GM23338 (cell line): ENCODE data around the gene FZD2. TPM values are rescaled to one million over a fixed set of nuclear protein-coding genes. Genes with fewer than 3 reads are reported as not detected.

Source experiments
- ATAC-seq: fragments of 200-7000 bp; cut with Tn5 transposase; 3 replicates; pipeline ENCODE4 v1.9.1; 2020
- DNase-seq: peaks from one replicate; pipeline ENCODE4 v3.0.0-alpha.2; 2015; ENCODE audit warnings: low spot score
- H2AFZ ChIP-seq: fragments of 200-600 bp; sonication (generic); 2 replicates; pipeline ENCODE4 v1.8.0; 2016; ENCODE audit warnings: antibody characterized with exemption, mild to moderate bottlenecking, moderate library complexity
- H3F3A ChIP-seq: fragments of 200-600 bp; sonication (generic); replicated peaks from 2 replicates; pipeline ENCODE4 v1.8.0; 2017; ENCODE audit warnings: antibody characterized with exemption, mixed run types, low read depth
- H3K27ac ChIP-seq: fragments of 200-600 bp; sonication (generic); 2 replicates; pipeline ENCODE4 v1.6.1; 2016; ENCODE audit warnings: low read depth
- H3K27me3 ChIP-seq: fragments of 200-600 bp; sonication (generic); 2 replicates; pipeline ENCODE4 v1.8.0; 2016; ENCODE audit warnings: mild to moderate bottlenecking, mixed run types, moderate library complexity; ENCODE audit not compliant: insufficient read depth
- H3K36me3 ChIP-seq: fragments of 200-600 bp; sonication (generic); 2 replicates; pipeline ENCODE4 v1.8.0; 2016; ENCODE audit warnings: mild to moderate bottlenecking; ENCODE audit not compliant: insufficient read depth
- H3K4me1 ChIP-seq: fragments of 200-600 bp; sonication (generic); 2 replicates; pipeline ENCODE4 v1.8.0; 2016; ENCODE audit warnings: mild to moderate bottlenecking, moderate library complexity; ENCODE audit not compliant: insufficient read depth
- H3K4me2 ChIP-seq: fragments of 200-600 bp; sonication (generic); 2 replicates; pipeline ENCODE4 v1.7.1; 2017; ENCODE audit warnings: mixed run types
- H3K4me3 ChIP-seq: fragments of 200-600 bp; sonication (generic); 2 replicates; pipeline ENCODE4 v1.6.1; 2016; ENCODE audit warnings: mixed run types
- H3K79me2 ChIP-seq: fragments of 200-600 bp; sonication (generic); replicated peaks from 2 replicates; pipeline ENCODE4 v1.8.0; 2017; ENCODE audit warnings: mild to moderate bottlenecking; ENCODE audit not compliant: insufficient read depth
- H3K9me2 ChIP-seq: fragments of 200-600 bp; sonication (generic); 2 replicates; pipeline ENCODE4 v1.8.0; 2017; ENCODE audit not compliant: insufficient read depth
- H4K20me1 ChIP-seq: fragments of 200-600 bp; sonication (generic); replicated peaks from 2 replicates; pipeline ENCODE4 v1.8.0; 2017; ENCODE audit warnings: mild to moderate bottlenecking; ENCODE audit not compliant: insufficient read depth
- H3K27ac Mint-ChIP-seq: 2 replicates; pipeline ENCODE4 v1.8.0; 2020; ENCODE audit warnings: inconsistent platforms, mild to moderate bottlenecking, moderate library complexity, mixed read lengths
- H3K27me3 Mint-ChIP-seq: 3 replicates; pipeline ENCODE4 v1.8.0; 2022; ENCODE audit warnings: low read depth, mild to moderate bottlenecking, moderate library complexity, mixed read lengths, inconsistent platforms; ENCODE audit not compliant: insufficient read depth, poor library complexity
- H3K36me3 Mint-ChIP-seq: 3 replicates; pipeline ENCODE4 v1.8.0; 2021; ENCODE audit warnings: low read depth, mild to moderate bottlenecking, inconsistent platforms, moderate library complexity, mixed read lengths
- H3K4me1 Mint-ChIP-seq: 3 replicates; pipeline ENCODE4 v1.8.0; 2020; ENCODE audit warnings: mild to moderate bottlenecking, inconsistent platforms, mixed read lengths
- H3K4me3 Mint-ChIP-seq: 3 replicates; pipeline ENCODE4 v1.8.0; 2021; ENCODE audit warnings: moderate library complexity, mild to moderate bottlenecking, inconsistent platforms, mixed read lengths
- H3K9me3 Mint-ChIP-seq: 3 replicates; pipeline ENCODE4 v1.8.0; 2020; ENCODE audit warnings: moderate library complexity, mild to moderate bottlenecking, inconsistent platforms, mixed read lengths
- CREB1 ChIP-seq: fragments of 250-450 bp; sonication (Bioruptor Pico); IDR thresholded peaks from 2 replicates; pipeline ENCODE4 v1.5.0; 2020; ENCODE audit warnings: low read depth, mild to moderate bottlenecking, moderate library complexity
- CTCF ChIP-seq, 2 experiments: fragments of 200-600 bp in 1 of 2; sonication (generic) in 1 of 2; conservative IDR thresholded peaks; 2 replicates each; pipeline versions ENCODE4 v1.5.1 to v1.6.1; 2016 to 2017; ENCODE audit warnings: antibody characterized with exemption in 2 of 2, low read depth in 2 of 2, mild to moderate bottlenecking in 2 of 2, moderate library complexity in 1 of 2
- ETS1 ChIP-seq: IDR thresholded peaks from 2 replicates; pipeline ENCODE4 v1.6.1; 2016; ENCODE audit warnings: antibody characterized with exemption
- EZH2 ChIP-seq: fragments of 200-600 bp; sonication (generic); IDR thresholded peaks from one replicate; pipeline ENCODE4 v1.8.0; 2017; ENCODE audit warnings: antibody characterized with exemption, mild to moderate bottlenecking, low read depth; ENCODE audit not compliant: unreplicated experiment
- EZH2phosphoT487 ChIP-seq: fragments of 200-600 bp; sonication (generic); IDR thresholded peaks from one replicate; pipeline ENCODE4 v1.8.1; 2018; ENCODE audit warnings: antibody characterized with exemption; ENCODE audit not compliant: unreplicated experiment
- JUNB ChIP-seq: IDR thresholded peaks from one replicate; pipeline ENCODE4 v1.6.1; 2016; ENCODE audit warnings: antibody characterized with exemption; ENCODE audit not compliant: unreplicated experiment
- NANOG ChIP-seq: IDR thresholded peaks from 2 replicates; pipeline ENCODE4 v1.6.1; 2016; ENCODE audit warnings: antibody characterized with exemption, borderline replicate concordance
- POLR2AphosphoS5 ChIP-seq: IDR thresholded peaks from 2 replicates; pipeline ENCODE4 v1.6.1; 2016; ENCODE audit warnings: antibody characterized with exemption, low read depth
- REST ChIP-seq: IDR thresholded peaks from one replicate; pipeline ENCODE4 v1.6.1; 2018; ENCODE audit warnings: antibody characterized with exemption; ENCODE audit not compliant: unreplicated experiment
- STAT1 ChIP-seq: IDR thresholded peaks from one replicate; pipeline ENCODE4 v1.6.1; 2016; ENCODE audit warnings: antibody characterized with exemption; ENCODE audit not compliant: unreplicated experiment
- ZNF114 ChIP-seq: fragments of 250-450 bp; sonication (Bioruptor Pico); IDR thresholded peaks from 2 replicates; pipeline ENCODE4 v1.5.0; 2020; ENCODE audit warnings: mild to moderate bottlenecking, moderate library complexity
- ZNF331 ChIP-seq: fragments of 250-450 bp; sonication (Bioruptor Pico); IDR thresholded peaks from 2 replicates; pipeline ENCODE4 v1.5.0; 2020; ENCODE audit warnings: low read depth, mild to moderate bottlenecking, moderate library complexity
- ZNF462 ChIP-seq: fragments of 250-450 bp; sonication (Bioruptor Pico); IDR thresholded peaks from 2 replicates; pipeline ENCODE4 v1.5.0; 2020; ENCODE audit warnings: mild to moderate bottlenecking, moderate library complexity
- polyA plus RNA-seq: library from polyadenylated mRNA; unstranded; fragments of >200 nt; fragmentation: Nextera tagmentation; extraction: Ambion mirVana; gene quantifications from 2 replicates; pipeline ENCODE4 v1.2.1, GENCODE V29; 2016
- total RNA-seq: library from RNA; depleted of rRNA; stranded (reverse); fragments of >200 nt; shearing (Covaris generic); gene quantifications from 2 replicates; pipeline ENCODE4 v1.2.3, GENCODE V29; 2014

Gene FZD2
- total and polyA plus RNA-seq, 2 experiments from 2014 or later, result 6.2 to 7.6 TPM

- Histone ChIP-seq H3K27ac (no peak overlapping the region), H3K9me2 (no peaks in the 10 kb centered on the region), H3K4me3 (no peak overlapping the region), H3K4me2 (no peak overlapping the region), H3K79me2 (no peaks in the 10 kb centered on the region), H3K36me3 (no peaks in the 10 kb centered on the region), H3K4me1 (no peaks in the 10 kb centered on the region), H3F3A (0 out of 2 replicates have a peak, but pooled peaks cover under 1% of the 10 kb centered on the region), H4K20me1 (no peaks in the 10 kb centered on the region), H3K27me3 (no peaks in the 10 kb centered on the region), H2AFZ (0 out of 2 replicates have a peak overlapping the region, but pooled peaks have one; percentile 7)
- ATAC-seq (no peak), DNase-seq (no peak)
- Mint-ChIP-seq H3K9me3 (no peaks in the 10 kb centered on the region), H3K27ac (no peak overlapping the region), H3K36me3 (no peaks in the 10 kb centered on the region), H3K4me1 (0 out of 3 replicates have a peak, but pooled peaks cover 3% of the 10 kb centered on the region), H3K27me3 (peaks cover 7% of the 10 kb centered on the region), H3K4me3 (no peak overlapping the region)
- TF ChIP-seq STAT1 (no peak), CREB1 (CRISPR knock-in tag) (no peak), ZNF331 (CRISPR knock-in tag) (no peak), ZNF462 (CRISPR knock-in tag) (no peak), ZNF114 (CRISPR knock-in tag) (no peak), POLR2AphosphoS5 (no peak), JUNB (no peak), ETS1 (no peak), EZH2 (no peak), EZH2phosphoT487 (no peak), REST (no peak), CTCF (conservative IDR thresholded peaks at IDR 0.05; ENCODE audit: low read depth in 2 of 2) (no peak), NANOG (no peak)
Measured at GRCh38 chr17:44518032-44518431, 39.3 kb upstream of the FZD2 start.
